Prostate gland (tissue), 2 donors: ENCODE measurements around the gene TMPRSS2.

Experiments
- POLR2A ChIP-seq: fragments of 450-650 bp; IDR thresholded peaks from one replicate; pipeline ENCODE4 v1.6.1; 2016; ENCODE audit warnings: antibody characterized with exemption, mild to moderate bottlenecking
- TF ChIP-seq, protein P1 (sequence below), 4 experiments: fragments of 200-600 bp in 2 of 4; fragments of 450-650 bp in 2 of 4; sonication (generic) in 2 of 4; IDR thresholded peaks; 1 replicate in 3 of 4; 2 replicates in 1 of 4; pipeline ENCODE4 v1.5.1; 2016 to 2019; ENCODE audit warnings: antibody characterized with exemption in 4 of 4, mild to moderate bottlenecking in 2 of 4, moderate library complexity in 2 of 4

DNA sequence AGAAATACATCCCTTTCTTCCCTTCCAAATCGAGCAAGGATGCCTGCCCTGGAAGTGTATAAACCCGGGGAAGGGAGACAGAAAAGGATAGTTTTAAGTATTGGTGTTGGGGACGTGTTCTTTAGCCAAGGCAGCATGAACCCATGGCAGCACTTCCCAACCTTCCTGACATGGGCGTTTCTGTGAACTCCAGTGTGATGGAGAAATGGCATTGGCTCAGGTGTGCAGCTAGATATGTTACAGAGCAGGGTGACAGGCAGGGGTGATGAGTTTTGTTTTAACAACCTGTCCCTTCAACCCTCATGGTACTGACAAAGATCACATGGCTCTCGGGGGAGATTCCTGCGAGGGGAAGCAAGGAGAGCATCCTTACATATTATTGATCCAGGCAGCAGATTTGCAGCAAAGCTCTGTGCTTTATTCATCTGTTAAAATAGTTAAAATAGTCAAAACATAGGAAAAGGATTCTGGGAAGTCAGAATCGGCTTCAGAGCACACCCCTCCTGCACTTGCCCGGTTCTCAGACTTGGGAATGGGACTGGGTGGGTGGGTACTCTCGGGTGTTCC, 78.0 kb downstream of the TMPRSS2 start:
- TF ChIP-seq, protein P1, sequence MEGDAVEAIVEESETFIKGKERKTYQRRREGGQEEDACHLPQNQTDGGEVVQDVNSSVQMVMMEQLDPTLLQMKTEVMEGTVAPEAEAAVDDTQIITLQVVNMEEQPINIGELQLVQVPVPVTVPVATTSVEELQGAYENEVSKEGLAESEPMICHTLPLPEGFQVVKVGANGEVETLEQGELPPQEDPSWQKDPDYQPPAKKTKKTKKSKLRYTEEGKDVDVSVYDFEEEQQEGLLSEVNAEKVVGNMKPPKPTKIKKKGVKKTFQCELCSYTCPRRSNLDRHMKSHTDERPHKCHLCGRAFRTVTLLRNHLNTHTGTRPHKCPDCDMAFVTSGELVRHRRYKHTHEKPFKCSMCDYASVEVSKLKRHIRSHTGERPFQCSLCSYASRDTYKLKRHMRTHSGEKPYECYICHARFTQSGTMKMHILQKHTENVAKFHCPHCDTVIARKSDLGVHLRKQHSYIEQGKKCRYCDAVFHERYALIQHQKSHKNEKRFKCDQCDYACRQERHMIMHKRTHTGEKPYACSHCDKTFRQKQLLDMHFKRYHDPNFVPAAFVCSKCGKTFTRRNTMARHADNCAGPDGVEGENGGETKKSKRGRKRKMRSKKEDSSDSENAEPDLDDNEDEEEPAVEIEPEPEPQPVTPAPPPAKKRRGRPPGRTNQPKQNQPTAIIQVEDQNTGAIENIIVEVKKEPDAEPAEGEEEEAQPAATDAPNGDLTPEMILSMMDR (IDR thresholded peaks at IDR 0.05), result no peak
- no peak for TF ChIP-seq POLR2A
